H9 (cell line): ENCODE measurements around the gene BRMS1L. TPM values are rescaled to one million over a fixed set of nuclear protein-coding genes. Genes with fewer than 3 reads are reported as not detected.

Experiments used
- DNase-seq: peaks from one replicate; pipeline ENCODE4 v3.0.0-alpha.2; 2017
- H2AFZ ChIP-seq: one replicate; pipeline ENCODE4 v1.6.1; 2013; ENCODE audit warnings: mild to moderate bottlenecking, low read length, control low read depth, moderate library complexity
- H2AK5ac ChIP-seq: 2 replicates; pipeline ENCODE4 v1.6.1; 2013; ENCODE audit warnings: low read length, control low read depth, mixed read lengths; ENCODE audit not compliant: insufficient read length
- H2BK120ac ChIP-seq: one replicate; pipeline ENCODE4 v1.6.1; 2013; ENCODE audit warnings: low read depth, mild to moderate bottlenecking, low read length, control low read depth, inconsistent platforms; ENCODE audit not compliant: poor library complexity, severe bottlenecking
- H2BK12ac ChIP-seq: 2 replicates; pipeline ENCODE4 v1.6.1; 2013; ENCODE audit warnings: low read length, control low read depth, mixed read lengths, low read depth; ENCODE audit not compliant: insufficient read length
- H2BK15ac ChIP-seq: 2 replicates; pipeline ENCODE4 v1.6.1; 2013; ENCODE audit warnings: low read depth, low read length, control low read depth
- H2BK20ac ChIP-seq: one replicate; pipeline ENCODE4 v1.6.1; 2013; ENCODE audit warnings: low read depth, mild to moderate bottlenecking, low read length, control low read depth, inconsistent platforms; ENCODE audit not compliant: poor library complexity, severe bottlenecking
- H2BK5ac ChIP-seq: 2 replicates; pipeline ENCODE4 v1.6.1; 2013; ENCODE audit warnings: low read length, control low read depth, mixed read lengths; ENCODE audit not compliant: insufficient read length
- H3K14ac ChIP-seq: 2 replicates; pipeline ENCODE4 v1.6.1; 2013; ENCODE audit warnings: low read length, control low read depth; ENCODE audit not compliant: insufficient read depth
- H3K18ac ChIP-seq: 2 replicates; pipeline ENCODE4 v1.6.1; 2013; ENCODE audit warnings: low read depth, mild to moderate bottlenecking, mixed read lengths, low read length, control low read depth; ENCODE audit not compliant: insufficient read length
- H3K23ac ChIP-seq: 2 replicates; pipeline ENCODE4 v1.6.1; 2013; ENCODE audit warnings: low read length, control low read depth, mixed read lengths, low read depth; ENCODE audit not compliant: insufficient read length
- H3K23me2 ChIP-seq: 2 replicates; pipeline ENCODE4 v1.6.1; 2013; ENCODE audit warnings: low read depth, mild to moderate bottlenecking, mixed read lengths, low read length, control low read depth; ENCODE audit not compliant: insufficient read length, poor library complexity, severe bottlenecking
- H3K27ac ChIP-seq: 2 replicates; pipeline ENCODE4 v1.5.1; 2013; ENCODE audit warnings: low read length, control low read depth, mixed read lengths, low read depth; ENCODE audit not compliant: insufficient read length
- H3K27me3 ChIP-seq: 2 replicates; pipeline ENCODE4 v1.6.1; 2013; ENCODE audit warnings: low read length, control low read depth, inconsistent platforms; ENCODE audit not compliant: insufficient read depth
- H3K4ac ChIP-seq: 2 replicates; pipeline ENCODE4 v1.6.1; 2013; ENCODE audit warnings: low read depth, mild to moderate bottlenecking, control low read depth, inconsistent platforms, low read length, moderate library complexity
- H3K4me1 ChIP-seq: 2 replicates; pipeline ENCODE4 v1.6.1; 2013; ENCODE audit warnings: low read length, control low read depth, inconsistent platforms; ENCODE audit not compliant: insufficient read depth
- H3K4me2 ChIP-seq: 2 replicates; pipeline ENCODE4 v1.6.1; 2013; ENCODE audit warnings: low read length, control low read depth, mixed read lengths; ENCODE audit not compliant: insufficient read length, insufficient read depth
- H3K56ac ChIP-seq: 2 replicates; pipeline ENCODE4 v1.6.1; 2013; ENCODE audit warnings: low read depth, mild to moderate bottlenecking, mixed read lengths, low read length, control low read depth; ENCODE audit not compliant: insufficient read length
- H3K79me1 ChIP-seq: 2 replicates; pipeline ENCODE4 v1.6.1; 2013; ENCODE audit warnings: low read depth, mild to moderate bottlenecking, moderate library complexity, low read length, control low read depth, inconsistent platforms; ENCODE audit not compliant: insufficient read depth, poor library complexity, severe bottlenecking
- H3K79me2 ChIP-seq: 2 replicates; pipeline ENCODE4 v1.6.1; 2013; ENCODE audit warnings: low read length, control low read depth, inconsistent platforms; ENCODE audit not compliant: insufficient read depth
- H3K9ac ChIP-seq: 2 replicates; pipeline ENCODE4 v1.6.1; 2013; ENCODE audit warnings: low read length, control low read depth, mixed read lengths; ENCODE audit not compliant: insufficient read length; ENCODE audit errors: extremely low read depth
- H3K9me3 ChIP-seq: one replicate; pipeline ENCODE4 v1.6.1; 2013; ENCODE audit warnings: low read depth, low read length, inconsistent platforms; ENCODE audit not compliant: control insufficient read depth
- H3T11ph ChIP-seq: one replicate; pipeline ENCODE4 v1.6.1; 2013; ENCODE audit warnings: mild to moderate bottlenecking, low read length, control low read depth, inconsistent platforms
- H4K20me1 ChIP-seq: one replicate; pipeline ENCODE4 v1.6.1; 2013; ENCODE audit not compliant: control insufficient read depth, insufficient read length, insufficient read depth
- H4K5ac ChIP-seq: 2 replicates; pipeline ENCODE4 v1.6.1; 2013; ENCODE audit warnings: low read depth, mild to moderate bottlenecking, mixed read lengths, low read length, control low read depth; ENCODE audit not compliant: insufficient read length
- H4K8ac ChIP-seq: replicated peaks from 2 replicates; pipeline ENCODE4 v1.6.1; 2013; ENCODE audit warnings: low read length, control low read depth, mixed read lengths, low read depth; ENCODE audit not compliant: insufficient read length
- H4K91ac ChIP-seq: 2 replicates; pipeline ENCODE4 v1.6.1; 2013; ENCODE audit warnings: low read depth, mild to moderate bottlenecking, moderate library complexity, mixed read lengths, low read length, control low read depth; ENCODE audit not compliant: insufficient read length
- H3K27ac Mint-ChIP-seq, 3 experiments: 2 replicates in 2 of 3; 3 replicates in 1 of 3; pipeline ENCODE4 v1.8.0; 2020 to 2021; ENCODE audit warnings: mixed read lengths in 3 of 3, mild to moderate bottlenecking in 1 of 3, moderate library complexity in 1 of 3
- H3K27me3 Mint-ChIP-seq: 2 replicates; pipeline ENCODE4 v1.8.0; 2021; ENCODE audit warnings: low read depth, mild to moderate bottlenecking, moderate library complexity, mixed read lengths
- H3K36me3 Mint-ChIP-seq, 3 experiments: 2 replicates in 2 of 3; 3 replicates in 1 of 3; pipeline ENCODE4 v1.8.0; 2020 to 2021; ENCODE audit warnings: low read depth in 3 of 3, mixed read lengths in 3 of 3; ENCODE audit not compliant: insufficient read depth in 1 of 3
- H3K4me1 Mint-ChIP-seq, 2 experiments: 2 replicates each; pipeline ENCODE4 v1.8.0; 2020; ENCODE audit warnings: mixed read lengths in 2 of 2
- H3K4me3 Mint-ChIP-seq, 2 experiments: 2 replicates in 1 of 2; 3 replicates in 1 of 2; pipeline ENCODE4 v1.8.0; 2020 to 2021; ENCODE audit warnings: mild to moderate bottlenecking in 2 of 2, mixed read lengths in 2 of 2, moderate library complexity in 1 of 2
- H3K9me3 Mint-ChIP-seq, 2 experiments: 2 replicates in 1 of 2; 3 replicates in 1 of 2; pipeline ENCODE4 v1.8.0; 2020; ENCODE audit warnings: mild to moderate bottlenecking in 2 of 2, mixed read lengths in 2 of 2, moderate library complexity in 1 of 2
- WGBS: extraction: QIAGEN DNeasy Blood & Tissue Kit; methylation state at CpG from one replicate; pipeline ENCODE4 v1.1.7; 2013; ENCODE audit warnings: missing lambda C conversion rate, low lambda C conversion rate, mixed read lengths; ENCODE audit not compliant: insufficient read length; ENCODE audit errors: extremely low coverage; 5-methylcytosine and 5-hydroxymethylcytosine counted together
- total RNA-seq: library from RNA; stranded (reverse); gene quantifications from 2 replicates; pipeline ENCODE4 v1.2.1, GENCODE V29; 2021
- TF ChIP-seq, protein P1 (sequence below): fragments of 200-600 bp; sonication (generic); conservative IDR thresholded peaks from 3 replicates; pipeline ENCODE4 v1.8.0; 2021; ENCODE audit warnings: antibody characterized with exemption, mild to moderate bottlenecking

BRMS1L gene
- total RNA-seq, 1 experiment from 2014 or later = 12.9 TPM

- H3K9me3 Mint-ChIP-seq = peaks cover 0 to 4% of the 10 kb centered on the region in 2 experiments; a peak in 2 of 5 replicates
- Histone ChIP-seq H3K23ac (no peak overlapping the region), H3K9me3 (no peaks in the 10 kb centered on the region), H3K79me2 (no peaks in the 10 kb centered on the region), H3K4ac (no peak overlapping the region), H2AK5ac (no peak overlapping the region), H2BK5ac (no peak overlapping the region), H3K4me1 (no peaks in the 10 kb centered on the region), H3K27ac (no peak overlapping the region), H2BK20ac (no peak overlapping the region), H3K23me2 (no peaks in the 10 kb centered on the region), H4K5ac (no peak overlapping the region), H3K14ac (no peak overlapping the region), H4K20me1 (no peaks in the 10 kb centered on the region), H4K8ac (no peak overlapping the region), H4K91ac (no peak overlapping the region), H3K18ac (no peak overlapping the region), H3K27me3 (no peaks in the 10 kb centered on the region), H2AFZ (no peak overlapping the region), H3T11ph (no peak overlapping the region), H3K4me2 (no peak overlapping the region), H3K56ac (no peak overlapping the region), H2BK12ac (no peak overlapping the region), H2BK15ac (no peak overlapping the region), H3K79me1 (no peaks in the 10 kb centered on the region), H2BK120ac (no peak overlapping the region), H3K9ac (no peak overlapping the region)
- H3K36me3 Mint-ChIP-seq = peaks cover 26 to 44% (median 42%) of the 10 kb centered on the region in 3 experiments; a peak in 6 of 7 replicates
- no peaks in the 10 kb centered on the region for H3K27me3 Mint-ChIP-seq
- no CpG with 5 or more reads among the region's 1 CpG for WGBS
- no peaks in the 10 kb centered on the region for H3K4me1 Mint-ChIP-seq
- TF ChIP-seq, protein P1, sequence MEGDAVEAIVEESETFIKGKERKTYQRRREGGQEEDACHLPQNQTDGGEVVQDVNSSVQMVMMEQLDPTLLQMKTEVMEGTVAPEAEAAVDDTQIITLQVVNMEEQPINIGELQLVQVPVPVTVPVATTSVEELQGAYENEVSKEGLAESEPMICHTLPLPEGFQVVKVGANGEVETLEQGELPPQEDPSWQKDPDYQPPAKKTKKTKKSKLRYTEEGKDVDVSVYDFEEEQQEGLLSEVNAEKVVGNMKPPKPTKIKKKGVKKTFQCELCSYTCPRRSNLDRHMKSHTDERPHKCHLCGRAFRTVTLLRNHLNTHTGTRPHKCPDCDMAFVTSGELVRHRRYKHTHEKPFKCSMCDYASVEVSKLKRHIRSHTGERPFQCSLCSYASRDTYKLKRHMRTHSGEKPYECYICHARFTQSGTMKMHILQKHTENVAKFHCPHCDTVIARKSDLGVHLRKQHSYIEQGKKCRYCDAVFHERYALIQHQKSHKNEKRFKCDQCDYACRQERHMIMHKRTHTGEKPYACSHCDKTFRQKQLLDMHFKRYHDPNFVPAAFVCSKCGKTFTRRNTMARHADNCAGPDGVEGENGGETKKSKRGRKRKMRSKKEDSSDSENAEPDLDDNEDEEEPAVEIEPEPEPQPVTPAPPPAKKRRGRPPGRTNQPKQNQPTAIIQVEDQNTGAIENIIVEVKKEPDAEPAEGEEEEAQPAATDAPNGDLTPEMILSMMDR = no peak
- no peak for DNase-seq
- H3K27ac Mint-ChIP-seq = no peak overlapping the region; a peak in 1 of 7 replicates
- H3K4me3 Mint-ChIP-seq = no peak overlapping the region
Observed at GRCh38 chr14:35849122-35849521, 23.0 kb downstream of the BRMS1L start.
